H1 (cell line): ENCODE data around the gene APOC1. TPM values are rescaled to one million over a fixed set of nuclear protein-coding genes. Genes with fewer than 3 reads are reported as not detected.

Experiments
- E2F6 ChIP-seq: IDR thresholded peaks from 2 replicates; pipeline ENCODE4 v1.6.1; 2012; ENCODE audit warnings: inconsistent platforms
- EP300 ChIP-seq, 2 experiments: IDR thresholded peaks; 1 replicate in 1 of 2; 2 replicates in 1 of 2; pipeline ENCODE4 v1.6.1; 2011 to 2012; ENCODE audit warnings: low read depth in 2 of 2, low read length in 2 of 2, mild to moderate bottlenecking in 2 of 2, borderline replicate concordance in 1 of 2, inconsistent platforms in 1 of 2, moderate library complexity in 1 of 2
- HDAC6 ChIP-seq: IDR thresholded peaks from one replicate; pipeline ENCODE4 v1.7.1; 2012; ENCODE audit warnings: low read depth, mild to moderate bottlenecking, inconsistent platforms, low read length, moderate library complexity
- RFX5 ChIP-seq: IDR thresholded peaks from 2 replicates; pipeline ENCODE4 v1.6.1; 2011; ENCODE audit warnings: low read depth, low read length, improper control_type of control experiment, borderline replicate concordance
- TAF7 ChIP-seq: optimal IDR thresholded peaks from 2 replicates; pipeline ENCODE3; 2011; ENCODE audit warnings: low read depth, mild to moderate bottlenecking, inconsistent platforms, low read length, moderate library complexity, borderline replicate concordance
- polyA plus RNA-seq, 7 experiments: library from polyadenylated mRNA; depleted of rRNA in 3 of 7; stranded (reverse) in 5 of 7; unstranded in 2 of 7; fragments of >200 nt in 5 of 7; fragments of 200-250 nt in 2 of 7; gene quantifications; 1 replicate in 5 of 7; 2 replicates in 1 of 7; 4 replicates in 1 of 7; pipeline versions ENCODE4 v1.2.1 to v1.2.3, GENCODE V29; 2011 to 2013; ENCODE audit warnings: missing spikeins in 2 of 7, mixed read lengths in 2 of 7
- total RNA-seq: library from RNA; stranded (reverse); fragmentation: NEBNext Ultra II Directional; extraction: Animal tissue kit (Norgen Biotek cat#: 25700); gene quantifications from 2 replicates; pipeline ENCODE4 v1.2.1, GENCODE V29; 2021

APOC1 gene
- total and polyA plus RNA-seq, 2 of the 8 experiments (the other 6 are each of a cell fraction or from before 2014, with no cell fraction given): 55.8 to 78.2 TPM

- TF ChIP-seq RFX5 (no peak), TAF7 (no peak), HDAC6 (no peak), EP300 (IDR thresholded peaks at IDR 0.05; ENCODE audit: borderline replicate concordance in 1 of 2, low read depth in 2 of 2, low read length in 2 of 2) (no peak), E2F6 (no peak)
Measured at GRCh38 chr19:44878120-44878865, 36.1 kb upstream of the APOC1 start (continued).
